RWPE1 (cell line): Measurements from ENCODE around the gene FAM193B.

ENCODE experiments used
- CTCF ChIA-PET: fragments of 350-600 bp; sonication (Branson Sonifier 250); formaldehyde crosslinking; extraction: SDS; loops from one replicate; lab custom pipeline; 2021; lab: Yijun Ruan, JAX
- POLR2A ChIA-PET: fragments of 400-600 bp; formaldehyde crosslinking; extraction: SDS; loops from one replicate; lab custom pipeline; 2020; ENCODE audit warnings: antibody characterized with exemption; ENCODE audit not compliant: low non-redundant PET; lab: Yijun Ruan, JAX
- DNase-seq: peaks from one replicate; pipeline ENCODE4 v3.0.0; 2012; ENCODE audit warnings: low spot score
- H3K27ac ChIP-seq: fragments of 450-650 bp; 2 replicates; pipeline ENCODE4 v1.5.1; 2017
- TF ChIP-seq, protein P1 (sequence below): fragments of 450-650 bp; conservative IDR thresholded peaks from 2 replicates; pipeline ENCODE4 v1.5.1; 2017; ENCODE audit warnings: low read depth, mild to moderate bottlenecking

The FAM193B gene

DNA sequence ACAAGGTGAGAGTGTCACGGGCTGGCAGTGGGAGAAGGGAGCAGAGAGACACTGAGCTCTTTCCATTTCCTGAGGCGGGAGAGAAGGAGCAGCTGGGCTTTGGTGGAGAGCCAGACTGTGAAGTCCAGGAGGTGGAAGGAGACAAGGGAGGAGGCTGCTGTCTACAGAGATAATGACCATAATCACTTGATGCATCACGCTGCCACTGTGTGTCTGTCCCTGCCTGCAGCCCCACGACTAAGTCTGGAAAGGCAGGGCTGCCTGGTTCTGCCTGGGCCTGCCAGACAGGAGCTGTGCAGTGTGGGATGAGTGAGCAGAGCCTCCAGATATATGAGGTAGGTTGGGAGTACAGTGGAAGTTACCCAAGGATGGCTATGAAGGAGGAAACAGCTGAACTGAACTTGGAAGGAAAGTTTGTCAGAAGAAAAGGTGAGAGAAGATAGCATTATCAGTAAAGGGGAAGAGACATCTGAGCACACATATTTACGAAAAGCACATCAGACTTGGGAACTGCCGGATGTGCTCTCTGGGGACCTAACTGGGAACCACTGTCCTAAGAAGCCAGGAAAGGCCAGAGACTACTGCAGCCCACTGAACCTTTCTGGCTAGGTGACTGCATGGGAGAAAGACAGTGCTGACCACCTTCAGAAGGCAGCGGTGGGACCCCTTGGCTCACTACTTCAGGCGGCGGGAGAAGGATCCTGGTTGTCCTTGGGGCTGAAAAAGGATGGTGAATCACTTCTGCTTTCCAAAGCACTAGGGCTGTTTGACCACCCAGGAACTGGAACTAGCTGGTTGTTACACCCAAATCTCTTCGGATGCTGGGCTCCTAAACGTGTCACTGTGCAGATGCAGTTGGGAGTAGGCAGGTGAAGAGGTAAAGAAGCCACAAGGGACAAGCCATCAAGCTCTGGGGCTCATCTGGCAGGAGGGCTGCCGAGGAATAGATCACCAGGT is 24.8 kb downstream of the FAM193B start:
- TF ChIP-seq, protein P1, sequence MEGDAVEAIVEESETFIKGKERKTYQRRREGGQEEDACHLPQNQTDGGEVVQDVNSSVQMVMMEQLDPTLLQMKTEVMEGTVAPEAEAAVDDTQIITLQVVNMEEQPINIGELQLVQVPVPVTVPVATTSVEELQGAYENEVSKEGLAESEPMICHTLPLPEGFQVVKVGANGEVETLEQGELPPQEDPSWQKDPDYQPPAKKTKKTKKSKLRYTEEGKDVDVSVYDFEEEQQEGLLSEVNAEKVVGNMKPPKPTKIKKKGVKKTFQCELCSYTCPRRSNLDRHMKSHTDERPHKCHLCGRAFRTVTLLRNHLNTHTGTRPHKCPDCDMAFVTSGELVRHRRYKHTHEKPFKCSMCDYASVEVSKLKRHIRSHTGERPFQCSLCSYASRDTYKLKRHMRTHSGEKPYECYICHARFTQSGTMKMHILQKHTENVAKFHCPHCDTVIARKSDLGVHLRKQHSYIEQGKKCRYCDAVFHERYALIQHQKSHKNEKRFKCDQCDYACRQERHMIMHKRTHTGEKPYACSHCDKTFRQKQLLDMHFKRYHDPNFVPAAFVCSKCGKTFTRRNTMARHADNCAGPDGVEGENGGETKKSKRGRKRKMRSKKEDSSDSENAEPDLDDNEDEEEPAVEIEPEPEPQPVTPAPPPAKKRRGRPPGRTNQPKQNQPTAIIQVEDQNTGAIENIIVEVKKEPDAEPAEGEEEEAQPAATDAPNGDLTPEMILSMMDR = no peak
- ChIA-PET CTCF (interaction anchor here (0.5 kb wide), 2 partner anchors 48 to 556 kb away, joined by 3 read pairs; no protein-coding TSS in a partner anchor), POLR2A (no interaction called here)
- peak overlapping the region; percentile 49 for H3K27ac ChIP-seq
- DNase-seq = no peak

DNA sequence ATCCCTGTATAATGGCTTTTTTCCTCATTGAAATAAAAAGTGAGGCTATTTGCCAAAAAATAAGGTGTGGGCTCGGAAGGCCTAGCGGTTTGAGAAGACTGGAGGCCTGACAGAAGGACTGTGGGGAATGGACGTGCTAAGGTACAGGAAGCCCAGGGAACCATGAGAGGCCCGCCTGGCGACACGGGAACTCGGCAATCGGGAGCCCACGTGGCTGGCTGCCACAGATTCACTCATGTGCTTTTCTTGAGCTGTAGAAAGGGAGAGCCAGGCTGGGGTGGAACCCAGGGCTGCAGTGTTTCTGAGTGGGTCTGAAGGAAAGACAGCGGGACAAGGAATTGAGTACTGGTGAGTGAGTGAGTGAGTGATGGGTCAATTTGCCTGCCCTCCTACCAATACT is 25.7 kb downstream of the FAM193B start:
- ChIA-PET CTCF (no interaction called here), POLR2A (no interaction called here)
- TF ChIP-seq, protein P1 = no peak
- H3K27ac ChIP-seq = peak overlapping the region; percentile 49
- DNase-seq = no peak

DNA sequence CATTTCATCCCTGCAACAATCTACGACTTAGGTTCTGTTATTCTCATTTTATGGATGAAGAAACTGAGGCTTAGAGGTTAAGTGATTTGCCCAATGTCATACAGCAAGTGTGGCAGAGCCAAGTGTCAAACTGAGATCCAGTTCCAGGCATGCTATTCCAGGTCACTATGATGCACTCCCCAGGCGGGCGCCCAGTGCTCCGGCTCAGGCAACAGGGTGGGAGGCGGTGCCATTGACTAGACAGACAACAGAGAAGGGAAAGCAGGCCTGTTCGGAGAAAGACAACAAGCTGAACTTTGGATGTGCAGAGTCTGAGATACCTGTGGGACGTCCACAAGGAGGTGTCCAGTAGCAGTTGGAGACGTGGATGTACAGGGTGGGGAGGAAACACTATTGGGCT is 26.8 kb downstream of the FAM193B start:
- ChIA-PET POLR2A (interaction anchor here (0.6 kb wide), 1 partner anchor 65 kb away, joined by 3 read pairs; no protein-coding TSS in a partner anchor), CTCF (no interaction called here)
- peak overlapping the region; percentile 49 for H3K27ac ChIP-seq
- TF ChIP-seq, protein P1 = no peak
- DNase-seq = no peak

DNA sequence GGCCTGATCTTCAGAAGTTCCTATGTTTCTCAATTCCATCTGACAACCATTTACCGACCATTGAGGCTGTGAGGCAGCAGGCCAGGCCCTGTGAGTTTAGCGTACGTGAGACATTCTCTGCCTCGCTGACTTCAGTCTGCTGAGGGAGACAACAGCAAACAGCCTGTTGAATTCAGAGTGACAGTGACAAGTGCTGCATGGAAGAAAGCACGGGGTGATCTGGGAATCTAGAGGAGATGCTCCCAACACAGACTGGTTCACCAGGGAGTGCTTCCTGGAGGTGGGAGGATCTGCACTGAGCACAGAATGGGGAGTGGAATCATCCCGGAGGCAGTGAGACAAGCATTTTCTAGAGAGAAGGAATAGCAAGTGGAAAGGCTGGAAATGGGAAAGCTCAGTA is 27.6 kb downstream of the FAM193B start:
- TF ChIP-seq, protein P1 = no peak
- POLR2A ChIA-PET = no interaction called here
- CTCF ChIA-PET = no interaction called here
- H3K27ac ChIP-seq = peak overlapping the region; percentile 49
- DNase-seq = no peak

DNA sequence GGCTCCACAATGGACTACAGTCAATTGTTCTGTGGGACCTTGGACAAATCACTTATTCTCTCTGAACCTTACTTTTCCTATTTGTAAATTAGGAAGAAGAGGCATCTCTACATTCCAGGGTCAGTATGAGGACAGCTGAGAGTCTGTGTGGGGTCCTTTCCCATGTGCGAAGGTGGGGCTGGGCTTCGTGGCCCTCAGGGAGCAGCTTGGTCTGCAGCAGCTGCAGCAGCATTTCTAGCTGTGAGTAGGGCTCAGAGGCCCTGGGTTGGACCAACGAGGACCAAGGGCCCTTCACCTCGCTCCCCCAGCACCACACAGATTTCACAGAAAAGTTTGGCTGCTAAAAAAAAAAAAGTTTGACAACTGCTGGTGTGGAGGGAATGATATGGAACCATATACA is 28.2 kb downstream of the FAM193B start:
- TF ChIP-seq, protein P1 = no peak
- ChIA-PET CTCF (interaction anchor here (0.5 kb wide), 1 partner anchor 10 kb away, joined by 3 read pairs; no protein-coding TSS in a partner anchor), POLR2A (no interaction called here)
- no peak for DNase-seq
- H3K27ac ChIP-seq = no peak overlapping the region; the same call in 1 of the 2 replicates

DNA sequence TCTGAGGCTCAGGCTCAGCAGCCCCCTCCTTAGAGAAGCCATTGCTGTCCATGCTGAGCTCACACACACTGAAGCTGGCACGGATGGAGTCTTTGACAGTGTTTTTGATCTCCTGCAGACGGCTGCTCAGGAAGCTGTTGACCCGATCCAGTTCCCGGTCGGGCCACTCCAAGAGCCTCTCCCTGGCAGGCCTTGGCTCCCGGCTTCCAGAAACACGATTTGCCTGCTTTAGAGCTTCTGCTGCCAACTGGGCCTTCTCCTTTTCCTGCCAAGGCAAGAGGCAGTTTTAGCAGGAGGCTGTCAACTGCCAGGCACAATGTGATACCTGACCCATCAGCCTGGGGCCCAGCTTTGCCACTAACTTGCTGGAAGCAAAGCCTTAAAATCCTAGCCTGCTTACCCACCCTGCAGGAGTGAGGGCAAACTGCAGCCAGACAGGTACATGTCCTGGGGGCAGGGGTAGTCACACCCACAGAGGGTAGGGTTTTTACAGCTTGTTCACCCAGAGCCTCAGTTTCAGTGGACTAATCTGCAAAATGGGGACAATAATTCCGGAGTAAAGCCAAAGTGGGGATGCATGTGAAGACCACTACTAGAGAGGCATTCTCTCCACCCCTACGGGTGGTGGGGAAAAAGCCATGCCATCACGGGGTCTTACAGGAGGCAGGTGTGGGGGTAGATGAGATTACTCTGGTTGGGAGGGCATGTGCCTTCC is 29.3 kb downstream of the FAM193B start:
- TF ChIP-seq, protein P1 = no peak
- CTCF ChIA-PET = interaction anchor here (0.6 kb wide), 1 partner anchor 18 kb away, joined by 4 read pairs; no protein-coding TSS in a partner anchor
- POLR2A ChIA-PET = no interaction called here
- DNase-seq = no peak
- peak overlapping the region; percentile 14 for H3K27ac ChIP-seq
